HG03103 (cell line): ENCODE results near the gene CCDC180.
"Not testable (repeated sequence)": the region's sequence is repeated elsewhere in the genome, so short reads cannot be mapped to it uniquely, and the experiment has no call there.

Experiments
- ATAC-seq: cut with Tn5 transposase; IDR thresholded peaks from one replicate; pipeline ENCODE4 v1.9.1; 2021; ENCODE audit warnings: low read depth; ENCODE audit not compliant: unreplicated experiment

Gene CCDC180

DNA sequence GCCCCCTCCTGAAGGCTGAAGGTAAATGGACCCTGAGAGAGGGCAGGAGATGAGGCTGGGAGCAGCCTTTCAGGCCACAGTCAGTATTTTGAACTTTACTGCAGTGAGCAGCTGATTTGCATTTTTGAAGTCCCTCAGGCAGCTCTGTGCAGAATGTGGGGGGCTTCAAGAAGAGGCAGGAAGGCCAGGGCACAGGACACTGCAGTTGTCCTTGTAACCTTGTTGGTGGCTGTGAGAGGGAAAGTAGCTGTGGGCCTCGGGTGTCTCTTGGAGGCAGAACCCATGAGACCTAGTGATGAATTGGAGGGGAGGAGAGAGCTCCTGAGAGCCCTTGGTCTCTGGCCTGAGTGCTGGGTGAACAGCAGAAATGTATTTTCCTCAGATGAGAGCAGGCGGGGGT, 2.6 kb downstream of the CCDC180 start:
- no peak for ATAC-seq

DNA sequence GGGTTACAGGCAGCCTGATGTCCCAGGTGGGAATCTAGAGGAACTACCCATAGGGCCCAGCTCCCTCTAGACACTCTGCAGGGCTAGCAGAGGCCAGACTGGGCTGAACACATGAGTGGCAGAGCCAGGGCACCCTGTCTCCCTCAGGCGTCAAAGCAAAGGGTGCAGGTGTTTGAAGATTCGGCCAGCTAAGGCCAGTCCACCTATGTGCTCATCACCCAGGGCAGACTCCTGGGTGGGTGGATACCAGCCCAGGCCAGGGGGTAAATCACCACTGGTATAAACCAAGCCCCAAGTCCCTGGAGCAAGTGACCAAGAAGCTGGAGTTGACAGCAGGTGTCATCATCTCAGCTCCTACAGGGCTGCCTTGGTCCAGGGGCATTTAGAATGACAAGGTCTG, 3.4 kb downstream of the CCDC180 start:
- no peak for ATAC-seq

DNA sequence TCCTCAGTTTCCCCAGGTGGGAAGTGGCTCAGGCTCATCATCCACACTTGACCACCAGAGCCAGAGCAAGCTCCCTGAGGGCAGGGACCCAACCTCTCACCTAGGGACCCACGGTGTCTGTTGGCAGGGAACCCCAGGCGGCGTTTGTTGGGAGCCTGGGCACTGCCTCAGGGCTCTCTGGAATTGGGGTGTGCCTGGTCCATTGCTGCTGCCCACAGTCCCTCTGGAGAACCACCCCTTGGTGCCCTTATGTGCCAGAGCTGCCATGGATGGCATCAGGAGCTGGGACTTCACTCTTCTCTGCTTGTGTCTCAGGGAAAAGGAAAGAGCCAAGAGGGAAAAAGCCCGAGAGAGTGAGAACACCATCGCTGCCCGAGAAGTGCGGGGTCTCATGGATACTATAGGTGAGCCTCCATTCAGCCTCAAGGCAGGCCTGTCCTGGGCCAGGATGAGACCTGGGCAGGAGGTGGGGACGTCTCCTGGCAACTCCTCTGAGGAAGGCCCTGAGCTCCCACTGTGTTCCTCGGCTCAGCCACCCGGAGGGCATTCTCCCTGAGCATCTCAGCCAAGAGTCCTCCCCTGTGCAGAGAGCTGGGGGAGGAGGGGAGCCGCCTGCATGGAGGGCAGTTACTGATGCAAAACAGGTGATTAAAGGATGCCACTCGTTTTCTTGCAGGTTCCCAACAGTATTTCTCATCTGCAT, 4.5 kb downstream of the CCDC180 start:
- ATAC-seq, result no peak

DNA sequence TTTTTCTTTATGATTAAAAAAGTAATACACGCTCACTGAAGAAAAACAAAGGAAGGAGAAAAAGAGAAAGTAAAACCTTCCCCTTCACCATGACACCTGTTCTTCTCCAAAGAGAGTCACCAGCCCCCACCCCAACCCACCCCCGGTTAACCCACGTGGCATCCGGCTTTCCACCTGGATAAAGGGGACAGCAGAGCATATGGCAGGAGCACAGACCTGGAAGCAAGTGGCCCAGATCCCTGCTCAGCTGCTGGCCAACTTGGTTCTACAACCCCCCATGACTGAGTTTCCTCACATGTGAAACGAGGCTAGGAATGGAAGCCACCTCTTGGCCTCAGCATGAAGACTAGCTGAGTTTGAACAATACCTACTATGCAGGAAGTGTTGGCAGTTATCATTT, 5.1 kb downstream of the CCDC180 start:
- no peak for ATAC-seq

DNA sequence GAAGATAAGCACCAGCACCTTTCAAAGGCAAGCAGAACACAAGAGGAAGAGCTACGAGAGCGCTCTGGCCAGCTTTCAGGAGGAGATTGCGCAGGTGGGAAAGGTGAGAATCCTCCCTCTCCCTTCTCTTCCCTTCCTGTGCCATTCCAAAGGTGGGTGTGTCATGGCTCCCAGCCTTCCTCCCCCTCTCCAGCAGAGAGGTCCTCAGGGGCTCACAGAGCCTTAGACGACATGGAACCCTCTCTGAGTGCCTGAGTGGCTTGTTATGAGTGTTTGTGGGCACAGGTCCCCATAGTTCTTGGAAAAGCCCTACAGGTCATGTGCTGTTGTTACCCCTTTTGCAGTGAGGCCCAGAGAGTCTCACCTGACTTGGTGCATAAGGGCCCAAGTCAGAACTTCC, 5.8 kb downstream of the CCDC180 start:
- ATAC-seq, result no peak

DNA sequence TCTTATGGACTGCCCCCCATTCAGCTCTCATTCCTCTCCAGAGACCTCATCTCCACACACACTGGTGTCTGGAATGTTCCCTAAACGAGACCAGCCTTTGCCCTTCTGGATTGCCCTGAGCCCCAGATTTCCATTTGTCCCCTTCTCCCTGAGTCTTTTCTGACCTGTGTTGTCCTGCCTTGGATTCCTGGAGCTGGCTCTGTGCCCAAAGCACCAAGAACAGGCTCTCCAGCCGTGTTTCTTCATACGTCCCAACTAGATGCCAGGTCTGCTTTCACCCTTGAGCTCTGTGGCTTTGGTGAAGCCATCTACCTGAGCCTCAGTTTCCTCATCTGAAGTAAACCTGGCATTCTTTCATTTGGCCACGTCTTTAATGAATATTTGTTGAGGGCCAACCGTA, 6.3 kb downstream of the CCDC180 start:
- no peak for ATAC-seq

DNA sequence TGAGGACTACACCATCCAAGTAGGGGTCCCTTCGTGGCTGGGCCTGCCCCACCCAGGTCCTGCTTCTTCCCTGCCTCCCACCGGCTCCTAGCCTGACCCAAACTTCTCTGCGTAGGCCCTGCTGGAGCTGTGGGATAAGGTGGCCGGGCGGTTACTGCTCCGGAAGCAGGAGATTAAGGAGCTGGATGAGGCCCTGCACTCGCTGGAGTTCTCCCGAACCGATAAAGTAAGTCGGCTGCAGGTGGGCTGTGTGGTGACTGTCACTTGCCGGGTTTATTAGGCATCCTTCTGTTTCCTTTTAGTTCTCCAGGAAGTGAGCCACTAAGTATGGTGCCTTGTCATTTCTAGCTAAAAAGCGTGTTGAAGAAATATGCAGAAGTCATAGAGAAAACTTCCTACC, 7.0 kb downstream of the CCDC180 start:
- no peak for ATAC-seq

DNA sequence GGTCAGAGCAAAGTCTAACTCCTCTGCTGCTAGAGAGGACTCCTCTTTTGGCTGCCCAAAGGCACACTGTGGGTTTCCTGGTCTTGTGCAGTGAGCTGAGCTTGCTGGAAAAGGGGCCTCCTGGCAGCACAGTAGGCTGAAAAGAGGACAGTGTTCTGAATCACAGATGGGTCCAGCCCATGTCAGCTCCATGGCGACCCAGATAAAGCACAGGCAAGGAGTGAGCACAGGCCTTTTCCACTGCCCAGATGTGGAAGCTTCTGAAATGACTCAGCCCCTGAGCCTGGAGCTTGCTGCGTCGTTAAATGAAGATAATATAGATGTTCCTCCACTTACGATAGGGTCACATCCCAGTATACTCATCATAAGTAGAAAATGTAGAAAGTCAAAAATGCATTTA, 8.1 kb downstream of the CCDC180 start:
- no peak for ATAC-seq

DNA sequence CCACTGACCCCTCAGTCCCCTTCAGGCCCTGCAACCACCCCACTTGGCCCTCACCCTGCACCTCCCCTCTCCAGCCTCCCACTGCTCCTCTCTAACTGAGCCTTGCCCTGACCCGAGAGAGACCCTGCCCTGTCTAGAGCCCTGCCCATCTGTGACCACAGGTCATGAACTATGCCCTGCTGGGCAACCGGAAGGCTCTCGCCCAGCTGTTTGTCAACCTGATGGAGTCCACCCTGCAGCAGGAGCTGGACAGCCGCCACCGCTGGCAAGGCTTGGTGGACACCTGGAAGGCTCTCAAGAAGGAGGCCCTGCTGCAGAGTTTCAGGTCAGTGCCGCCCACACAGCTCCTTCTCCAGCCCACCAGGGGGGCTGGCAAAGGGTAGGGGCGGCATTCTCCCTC, 9.4 kb downstream of the CCDC180 start:
- ATAC-seq, result no peak

DNA sequence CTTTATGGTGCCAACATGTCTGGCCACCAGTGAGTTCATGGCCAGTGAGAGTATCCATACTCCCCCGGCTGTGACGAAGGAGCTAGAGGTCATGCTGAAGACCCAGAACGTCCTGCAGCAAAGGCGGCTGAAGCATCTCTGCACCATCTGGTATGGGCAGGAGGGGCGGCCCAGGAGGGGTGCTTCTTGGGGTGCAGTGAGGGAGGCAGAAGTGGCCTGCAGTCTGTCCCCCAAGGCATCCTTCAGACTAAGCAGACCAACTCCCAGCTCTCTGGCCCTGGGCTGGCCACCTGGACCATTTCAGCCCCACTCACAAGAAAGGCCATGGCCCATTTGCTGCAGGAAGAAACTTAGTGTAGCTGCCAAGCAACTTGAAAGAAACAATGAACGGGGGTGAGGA, 11.0 kb downstream of the CCDC180 start:
- ATAC-seq, result no peak

DNA sequence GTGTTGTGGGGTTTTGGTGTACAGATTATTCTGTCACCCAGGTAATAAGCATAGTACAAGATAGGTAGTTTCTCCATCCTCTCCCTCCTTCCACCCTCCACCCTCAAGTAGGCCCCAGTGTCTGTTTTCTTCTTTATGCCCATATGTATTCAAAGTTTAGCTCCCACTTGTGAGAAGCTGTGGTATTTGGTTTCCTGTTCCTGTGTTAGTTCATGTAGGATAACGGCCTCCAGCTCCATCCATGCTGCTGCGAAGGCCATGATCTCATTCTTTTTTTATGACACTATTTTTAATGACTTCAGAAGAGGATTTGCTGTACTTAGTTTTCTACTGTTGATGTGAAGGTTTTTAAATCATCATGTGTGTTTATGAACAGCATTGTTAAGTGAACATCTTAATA, 11.9 kb downstream of the CCDC180 start:
- no peak for ATAC-seq

DNA sequence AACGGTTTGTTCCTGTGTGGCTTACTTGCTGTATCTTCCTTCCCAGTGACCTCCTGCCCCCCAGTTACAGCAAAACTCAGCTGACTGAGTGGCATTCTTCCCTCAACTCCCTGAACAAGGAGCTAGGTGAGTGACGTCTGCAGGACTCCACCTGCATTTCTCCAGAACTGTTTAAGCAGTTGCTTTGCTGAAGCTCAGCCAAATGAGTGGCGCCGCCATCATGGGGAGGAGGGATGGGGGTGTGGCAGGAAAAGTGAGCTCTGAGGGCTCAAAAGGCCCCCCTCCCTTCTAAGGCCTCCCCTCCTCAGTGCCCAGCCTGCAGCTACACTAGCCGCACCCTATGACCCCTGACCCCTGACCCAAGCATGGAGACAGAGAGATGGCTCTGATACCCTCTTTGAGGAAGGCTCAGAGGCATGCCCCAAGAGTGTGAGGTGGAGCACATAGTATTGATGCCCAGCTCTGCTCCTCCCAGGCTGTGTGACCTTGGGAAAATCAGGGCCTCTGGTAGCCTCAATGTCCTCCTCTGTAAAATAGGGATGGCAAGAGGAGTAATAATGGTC, 12.7 kb downstream of the CCDC180 start:
- no peak for ATAC-seq

DNA sequence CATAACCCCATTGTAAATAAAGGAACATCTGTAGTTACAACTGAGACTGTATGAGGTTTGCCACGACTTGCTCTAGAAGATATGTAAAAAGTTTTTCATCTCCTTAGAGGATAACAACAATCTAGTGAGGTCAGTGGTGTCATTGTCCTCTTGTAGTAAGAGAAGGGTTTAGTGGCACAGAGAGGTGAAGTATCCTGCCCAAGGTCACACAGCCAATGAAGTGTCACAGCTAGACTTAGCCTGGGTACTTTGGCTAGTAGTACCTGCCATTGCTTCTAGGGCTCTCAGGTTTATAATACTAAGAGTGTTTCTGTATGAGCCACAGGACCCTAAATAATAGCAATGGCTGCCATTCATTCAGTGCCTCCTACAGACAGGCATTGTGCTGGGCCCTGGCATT, 13.8 kb downstream of the CCDC180 start:
- ATAC-seq, result no peak

DNA sequence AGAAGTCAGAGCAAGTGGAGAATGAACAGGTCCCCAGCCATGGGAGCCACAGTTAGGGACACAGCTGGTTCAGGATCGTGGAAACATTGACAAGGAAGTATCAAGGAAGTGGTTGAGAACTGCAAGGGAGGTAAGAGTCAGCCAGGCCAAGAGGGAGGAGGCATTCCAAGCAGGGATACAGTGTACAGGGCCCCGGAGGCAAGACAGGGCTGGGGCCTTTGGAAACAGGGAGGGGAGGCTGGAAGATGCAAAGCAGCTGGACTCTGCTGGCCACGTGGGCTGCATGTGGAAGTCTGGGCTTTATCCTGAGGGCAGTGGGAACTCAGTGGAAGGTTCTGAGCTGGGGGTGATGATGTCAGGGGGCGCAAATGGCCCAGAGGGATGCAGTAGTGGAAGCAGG, 14.2 kb downstream of the CCDC180 start:
- ATAC-seq, result no peak

DNA sequence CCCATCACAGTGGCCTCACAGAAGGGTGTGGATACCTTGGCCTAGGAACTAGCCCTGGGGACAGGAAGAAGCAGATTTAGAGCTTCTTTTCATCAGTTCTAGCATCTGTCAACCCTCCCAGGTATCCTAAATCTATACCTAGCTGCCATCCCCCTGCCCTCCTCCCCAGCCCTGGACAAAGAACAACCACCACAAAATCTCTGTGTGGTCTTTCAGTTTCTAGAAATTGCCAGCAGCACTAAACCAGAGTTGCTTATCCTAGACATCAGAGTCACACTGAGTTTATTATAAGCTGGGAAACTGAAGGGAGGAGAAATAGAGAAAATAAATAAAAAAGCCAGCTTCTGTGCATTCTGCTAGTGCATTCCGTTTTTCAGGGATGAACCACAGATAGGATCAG, 14.6 kb downstream of the CCDC180 start:
- ATAC-seq, result no peak

DNA sequence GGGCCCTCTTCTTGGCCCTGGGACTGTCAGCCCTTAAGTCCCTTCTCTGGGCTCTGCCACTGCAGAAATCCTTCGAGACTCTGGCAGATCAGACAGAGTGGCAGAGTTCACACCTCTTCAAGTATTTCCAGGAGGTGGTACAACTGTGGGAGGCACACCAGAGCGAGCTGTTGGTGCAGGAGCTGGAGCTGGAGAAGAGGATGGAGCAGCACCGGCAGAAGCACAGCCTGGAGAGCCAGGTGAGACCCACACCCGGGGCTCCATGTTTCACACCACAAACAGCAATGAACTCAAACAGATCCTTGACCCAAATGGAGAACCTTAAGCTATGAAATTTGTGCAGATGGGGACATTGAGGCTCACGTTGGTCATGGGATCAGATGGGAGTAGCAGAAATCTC, 17.5 kb downstream of the CCDC180 start:
- ATAC-seq, result no peak

DNA sequence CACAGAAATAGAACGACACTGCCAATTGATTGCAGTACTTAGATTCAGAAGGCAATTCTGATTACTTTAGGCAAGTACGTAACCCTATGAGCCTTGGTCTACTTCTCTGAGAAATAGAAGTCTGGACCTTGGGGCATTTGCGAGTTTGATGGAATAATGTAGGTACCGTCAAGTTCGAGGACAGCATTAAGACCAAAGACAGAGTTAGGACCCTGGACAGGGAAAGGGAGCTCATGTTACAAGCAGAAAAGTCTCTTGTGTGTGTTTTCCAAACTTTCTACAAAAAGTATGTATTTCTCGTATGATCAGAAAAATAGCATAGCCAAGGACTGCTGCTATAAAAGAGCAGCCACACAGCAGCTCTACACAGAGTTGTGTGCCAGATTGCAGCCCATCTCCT, 20.1 kb downstream of the CCDC180 start:
- ATAC-seq, result no peak

DNA sequence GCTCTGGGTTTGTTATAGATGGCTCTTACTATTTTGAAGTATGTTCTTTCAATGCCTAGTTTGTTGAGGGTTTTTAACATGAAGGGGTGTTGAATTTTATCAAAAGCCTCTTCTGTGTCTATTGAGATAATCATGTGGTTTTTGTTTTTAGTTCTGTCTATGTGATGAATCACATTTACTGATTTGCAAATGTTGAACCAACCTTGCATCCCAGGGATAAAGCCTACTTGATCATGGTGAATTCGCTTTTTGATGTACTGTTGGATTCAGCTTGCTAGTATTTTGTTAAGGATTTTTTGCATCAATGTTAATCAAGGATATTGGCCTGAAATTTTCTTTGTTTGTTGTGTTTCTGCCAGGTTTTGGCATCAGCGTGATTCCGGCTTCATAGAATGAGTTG, 25.5 kb downstream of the CCDC180 start:
- ATAC-seq, result no peak

DNA sequence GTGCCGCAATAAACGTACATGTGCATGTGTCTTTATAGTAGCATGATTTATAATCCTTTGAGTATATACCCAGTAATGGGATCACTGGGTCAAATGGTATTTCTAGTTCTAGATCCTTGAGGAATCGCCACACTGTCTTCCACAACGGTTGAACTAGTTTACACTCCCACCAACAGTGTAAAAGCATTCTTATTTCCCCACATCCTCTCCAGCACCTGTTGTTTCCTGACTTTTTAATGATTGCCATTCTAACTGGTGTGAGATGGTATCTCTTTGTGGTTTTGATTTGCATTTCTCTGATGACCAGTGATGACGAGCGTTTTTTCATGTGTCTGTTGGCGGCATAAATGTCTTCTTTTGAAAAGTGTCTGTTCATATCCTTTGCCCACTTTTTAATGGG, 28.2 kb downstream of the CCDC180 start:
- not testable (repeated sequence) for ATAC-seq

DNA sequence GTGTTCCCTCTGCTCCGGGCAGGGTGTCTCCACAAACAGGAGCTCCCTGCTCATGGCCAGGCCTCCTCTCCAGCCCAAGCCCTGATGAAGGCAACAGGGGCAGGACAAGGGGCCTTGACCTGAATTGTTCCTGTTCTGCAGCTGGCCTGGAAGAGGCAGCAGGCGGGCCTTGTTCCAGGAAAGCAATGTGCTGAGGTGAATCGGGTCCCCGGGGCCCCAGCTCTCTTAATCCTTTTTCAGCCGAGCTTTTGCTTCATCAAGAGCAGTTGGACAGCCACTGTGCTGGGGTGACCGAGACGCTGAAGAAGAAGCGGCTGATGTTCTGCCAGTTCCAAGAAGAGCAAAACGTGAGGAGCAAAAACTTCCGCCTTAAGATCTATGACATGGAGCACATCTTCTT, 41.4 kb downstream of the CCDC180 start:
- ATAC-seq, result no peak

DNA sequence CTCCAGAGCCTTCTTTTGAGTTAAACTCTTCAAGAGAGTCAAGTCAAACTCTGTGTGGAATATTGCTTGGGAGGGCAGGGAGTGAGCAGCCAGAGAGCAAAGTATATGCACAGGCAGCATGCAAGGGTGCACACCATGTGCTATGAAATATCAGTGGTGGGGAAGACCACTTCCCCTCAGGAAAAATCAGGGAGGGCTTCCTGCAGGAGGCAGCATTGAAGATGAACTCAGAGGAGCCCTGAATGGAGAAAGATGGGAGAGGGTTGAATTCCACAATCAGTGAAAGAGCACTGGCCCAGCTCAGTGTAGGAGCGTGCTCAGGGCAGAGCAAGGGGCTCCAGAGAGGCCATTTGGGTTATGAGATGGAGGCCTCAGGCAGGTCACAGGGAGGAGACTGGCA, 41.9 kb downstream of the CCDC180 start:
- no peak for ATAC-seq

DNA sequence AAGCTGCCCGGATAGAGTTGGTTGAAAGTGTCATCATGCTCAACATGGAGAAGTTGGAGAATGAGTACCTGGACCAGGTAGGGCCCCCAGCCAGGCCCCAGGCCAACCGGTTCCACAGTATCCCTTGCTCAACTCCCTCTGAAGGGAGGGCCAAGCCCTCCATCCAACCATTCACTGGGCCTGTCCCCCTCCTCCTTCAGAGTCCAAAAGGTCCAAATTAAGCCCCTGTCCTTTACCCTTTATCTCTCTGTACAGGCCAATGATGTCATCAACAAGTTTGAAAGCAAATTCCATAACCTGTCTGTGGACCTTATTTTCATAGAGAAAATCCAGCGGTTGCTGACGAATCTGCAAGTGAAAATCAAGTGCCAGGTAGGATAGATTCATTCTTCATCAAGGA, 47.2 kb downstream of the CCDC180 start:
- no peak for ATAC-seq

DNA sequence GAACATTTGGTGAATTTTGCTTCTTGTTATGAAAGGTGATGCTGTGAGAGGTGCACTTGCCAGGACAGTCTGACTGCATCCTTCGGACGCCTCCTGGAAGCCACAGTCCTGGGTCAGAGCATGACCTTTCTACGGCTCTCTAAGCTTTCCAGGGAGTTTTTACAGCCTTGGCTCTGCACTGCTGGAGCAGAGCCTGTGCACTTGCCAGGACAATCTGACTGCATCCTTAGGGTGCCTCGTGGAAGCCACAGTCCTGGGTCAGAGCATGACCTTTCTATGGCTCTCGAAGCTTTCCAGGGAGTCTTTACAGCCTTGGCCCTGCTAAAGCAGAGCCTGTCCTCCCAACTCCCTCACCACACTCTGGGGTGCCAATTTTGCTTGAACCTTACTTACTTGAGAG, 49.6 kb downstream of the CCDC180 start:
- no peak for ATAC-seq
